Measurements from ENCODE around the gene SERPINB12.

Gene SERPINB12

GRCh38 chr18:63604791-63605567 lies 62.8 kb downstream of the SERPINB12 start:
- DNase-seq = no peak

GRCh38 chr18:63606526-63606925 lies 64.4 kb downstream of the SERPINB12 start:
- no peak for DNase-seq

- no peak for DNase-seq
Measured at GRCh38 chr18:63613420-63613819, 71.3 kb downstream of the SERPINB12 start.

- peak; percentile 49 for DNase-seq
Measured at GRCh38 chr18:63617049-63617914, 75.1 kb downstream of the SERPINB12 start.

GRCh38 chr18:63617915-63618234 lies 75.7 kb downstream of the SERPINB12 start:
- DNase-seq = no peak
